Measurements from ENCODE around the gene CRY2.

Gene CRY2

GRCh38 chr11:45924036-45924915, 77.0 kb downstream of the CRY2 start:
- no peak for DNase-seq (ENCODE audit: low read depth, low spot score)
- H3K4me3 ChIP-seq (ENCODE audit: low read length), result no peak overlapping the region

GRCh38 chr11:45924927-45925326, 77.7 kb downstream of the CRY2 start:
- no peak for DNase-seq (ENCODE audit: low read depth, low spot score)
- H3K4me3 ChIP-seq (ENCODE audit: low read length), result no peak overlapping the region

- no peak for DNase-seq (ENCODE audit: low read depth, low spot score)
- H3K4me3 ChIP-seq (ENCODE audit: low read length), result no peak overlapping the region
Observed at GRCh38 chr11:45925550-45925949, 78.3 kb downstream of the CRY2 start.

GRCh38 chr11:45926001-45926401, 78.7 kb downstream of the CRY2 start:
- H3K4me3 ChIP-seq (ENCODE audit: low read length), result no peak overlapping the region
- no peak for DNase-seq (ENCODE audit: low read depth, low spot score)

- no peak for DNase-seq (ENCODE audit: low read depth, low spot score)
- no peak overlapping the region for H3K4me3 ChIP-seq (ENCODE audit: low read length)
Observed at GRCh38 chr11:45926536-45927331, 79.5 kb downstream of the CRY2 start.

GRCh38 chr11:45927332-45927683, 80.0 kb downstream of the CRY2 start:
- DNase-seq (ENCODE audit: low read depth, low spot score), result no peak
- H3K4me3 ChIP-seq (ENCODE audit: low read length), result no peak overlapping the region

GRCh38 chr11:45927684-45928413, 80.6 kb downstream of the CRY2 start:
- H3K4me3 ChIP-seq (ENCODE audit: low read length), result no peak overlapping the region
- no peak for DNase-seq (ENCODE audit: low read depth, low spot score)

GRCh38 chr11:45928535-45929215, 81.4 kb downstream of the CRY2 start:
- DNase-seq (ENCODE audit: low read depth, low spot score), result no peak
- H3K4me3 ChIP-seq (ENCODE audit: low read length), result no peak overlapping the region

- no peak overlapping the region for H3K4me3 ChIP-seq (ENCODE audit: low read length)
- DNase-seq (ENCODE audit: low read depth, low spot score), result no peak
Observed at GRCh38 chr11:45929486-45930030, 82.3 kb downstream of the CRY2 start.

- peak; percentile 61 for DNase-seq (ENCODE audit: low read depth, low spot score)
- H3K4me3 ChIP-seq (ENCODE audit: low read length), result no peak overlapping the region
Observed at GRCh38 chr11:45930031-45930794, 82.9 kb downstream of the CRY2 start.

GRCh38 chr11:45930951-45931570, 83.8 kb downstream of the CRY2 start:
- H3K4me3 ChIP-seq (ENCODE audit: low read length), result no peak overlapping the region
- no peak for DNase-seq (ENCODE audit: low read depth, low spot score)

GRCh38 chr11:45931739-45932138, 84.5 kb downstream of the CRY2 start:
- no peak for DNase-seq (ENCODE audit: low read depth, low spot score)

GRCh38 chr11:45932217-45932616, 84.9 kb downstream of the CRY2 start:
- DNase-seq (ENCODE audit: low read depth, low spot score), result no peak
- no peak overlapping the region for H3K4me3 ChIP-seq (ENCODE audit: low read length)

More at GRCh38 chr11:45931739-45932138, 84.5 kb downstream of the CRY2 start:
- H3K4me3 ChIP-seq (ENCODE audit: low read length), result no peak overlapping the region

Measured in Jurkat, Clone E6-1 (cell line).